Ovary (tissue), 3 donors: ENCODE measurements around the gene TIMM13.

ENCODE experiments used
- EP300 ChIP-seq: sonication (generic); formaldehyde crosslinking; IDR thresholded peaks from one replicate; pipeline ENCODE4 v1.6.1; 2017; ENCODE audit warnings: antibody characterized with exemption
- POLR2A ChIP-seq: fragments of 450-650 bp; IDR thresholded peaks from one replicate; pipeline ENCODE4 v1.6.1; 2017; ENCODE audit warnings: antibody characterized with exemption, mild to moderate bottlenecking, moderate library complexity
- TF ChIP-seq, protein P1 (sequence below), 3 donors: fragments of 450-650 bp in 2 of 3; fragments of 200-600 bp in 1 of 3; IDR thresholded peaks; one replicate each; pipeline versions ENCODE4 v1.5.1 to v1.8.0; 2016 to 2022; ENCODE audit warnings: antibody characterized with exemption in 3 of 3, mild to moderate bottlenecking in 1 of 3
- donor health status: DM: no; HTN: no; CAD: no.

GRCh38 chr19:2426611-2427428, 566 bp downstream of the TIMM13 start:
- TF ChIP-seq POLR2A (no peak), EP300 (no peak)
- TF ChIP-seq, protein P1, sequence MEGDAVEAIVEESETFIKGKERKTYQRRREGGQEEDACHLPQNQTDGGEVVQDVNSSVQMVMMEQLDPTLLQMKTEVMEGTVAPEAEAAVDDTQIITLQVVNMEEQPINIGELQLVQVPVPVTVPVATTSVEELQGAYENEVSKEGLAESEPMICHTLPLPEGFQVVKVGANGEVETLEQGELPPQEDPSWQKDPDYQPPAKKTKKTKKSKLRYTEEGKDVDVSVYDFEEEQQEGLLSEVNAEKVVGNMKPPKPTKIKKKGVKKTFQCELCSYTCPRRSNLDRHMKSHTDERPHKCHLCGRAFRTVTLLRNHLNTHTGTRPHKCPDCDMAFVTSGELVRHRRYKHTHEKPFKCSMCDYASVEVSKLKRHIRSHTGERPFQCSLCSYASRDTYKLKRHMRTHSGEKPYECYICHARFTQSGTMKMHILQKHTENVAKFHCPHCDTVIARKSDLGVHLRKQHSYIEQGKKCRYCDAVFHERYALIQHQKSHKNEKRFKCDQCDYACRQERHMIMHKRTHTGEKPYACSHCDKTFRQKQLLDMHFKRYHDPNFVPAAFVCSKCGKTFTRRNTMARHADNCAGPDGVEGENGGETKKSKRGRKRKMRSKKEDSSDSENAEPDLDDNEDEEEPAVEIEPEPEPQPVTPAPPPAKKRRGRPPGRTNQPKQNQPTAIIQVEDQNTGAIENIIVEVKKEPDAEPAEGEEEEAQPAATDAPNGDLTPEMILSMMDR (IDR thresholded peaks at IDR 0.05), result no peak
